ENCODE measurements around the gene TCF4. TPM values are rescaled to one million over a fixed set of nuclear protein-coding genes. Genes with fewer than 3 reads are reported as not detected.

The TCF4 gene
- total and polyA plus RNA-seq, 8 donors: 5.1 to 187 (median 39.9) TPM

- 25 to 40% (median 36%) methylated on average over 5 of the region's 5 CpGs for WGBS, 5 donors
- no peak for TF ChIP-seq CTCF (IDR thresholded peaks at IDR 0.05)
- TF ChIP-seq POLR2AphosphoS5 (IDR thresholded peaks at IDR 0.05): no peak
- no peak for TF ChIP-seq EP300 (IDR thresholded peaks at IDR 0.05)
- H3K4me1 ChIP-seq: peaks cover 0 to 27% (median 4%) of the 10 kb centered on the region in 4 donors
- DNase-seq: peak in 1 of 2 donors; percentile 17
- peak overlapping the region in 4 of 5 donors; percentile 5 to 91 (median 88) for H3K27ac ChIP-seq
- H3K4me3 ChIP-seq: peak overlapping the region; percentile 57 to 71 (median 62)
- intact Hi-C loops (cut with DNase I; ENCODE audit: low total_unique reads): loop anchor here (5.0 kb wide), 1 partner anchor 168 kb away; no protein-coding TSS in a partner anchor
- no peaks in the 10 kb centered on the region for H3K9me3 ChIP-seq
- peaks cover 0 to 12% (median 0%) of the 10 kb centered on the region in 3 donors for H3K27me3 ChIP-seq
- no peaks in the 10 kb centered on the region for H3K36me3 ChIP-seq
Measured at GRCh38 chr18:55585065-55585919, 2.7 kb downstream of the TCF4 start.

GRCh38 chr18:55584201-55584600 lies 3.8 kb downstream of the TCF4 start:
- no peak overlapping the region for H3K27ac ChIP-seq

GRCh38 chr18:55582325-55582724 lies 5.7 kb downstream of the TCF4 start:
- H3K27me3 ChIP-seq: peaks cover 0 to 6% (median 0%) of the 10 kb centered on the region in 3 donors
- H3K27ac ChIP-seq: no peak overlapping the region
- WGBS, 5 donors: 17 to 39% (median 33%) methylated on average over 1 of the region's 1 CpG
- H3K9me3 ChIP-seq: no peaks in the 10 kb centered on the region
- intact Hi-C loops (cut with DNase I; ENCODE audit: low total_unique reads): no loop called here
- H3K4me1 ChIP-seq: peaks cover 0 to 21% (median 0%) of the 10 kb centered on the region in 4 donors
- H3K36me3 ChIP-seq: no peaks in the 10 kb centered on the region
- peak in 1 of 2 donors; percentile 38 for DNase-seq
- TF ChIP-seq CTCF (IDR thresholded peaks at IDR 0.05): no peak
- TF ChIP-seq POLR2A (IDR thresholded peaks at IDR 0.05): no peak
- no peak for TF ChIP-seq POLR2AphosphoS5 (IDR thresholded peaks at IDR 0.05)
- no peak for TF ChIP-seq EP300 (IDR thresholded peaks at IDR 0.05)
- no peak overlapping the region for H3K4me3 ChIP-seq

More at GRCh38 chr18:55584201-55584600, 3.8 kb downstream of the TCF4 start:
- Histone ChIP-seq H3K4me1 (peaks cover 0 to 27% (median 3%) of the 10 kb centered on the region in 4 donors), H3K36me3 (no peaks in the 10 kb centered on the region), H3K27me3 (peaks cover 0 to 12% (median 0%) of the 10 kb centered on the region in 3 donors), H3K9me3 (no peaks in the 10 kb centered on the region), H3K4me3 (peak overlapping the region in 2 of 4 donors; percentile 13 to 59)
- TF ChIP-seq EP300 (IDR thresholded peaks at IDR 0.05) (no peak), CTCF (IDR thresholded peaks at IDR 0.05) (no peak), POLR2A (IDR thresholded peaks at IDR 0.05) (no peak), POLR2AphosphoS5 (IDR thresholded peaks at IDR 0.05) (no peak)
- 54 to 60% (median 58%) methylated on average over 2 of the region's 2 CpGs for WGBS, 5 donors
- DNase-seq: peak in 1 of 2 donors; percentile 38
- intact Hi-C loops (cut with DNase I; ENCODE audit: low total_unique reads): no loop called here

GRCh38 chr18:55579501-55580270 lies 8.3 kb downstream of the TCF4 start:
- H3K27ac ChIP-seq: no peak overlapping the region
- H3K9me3 ChIP-seq: no peaks in the 10 kb centered on the region
- intact Hi-C loops (cut with DNase I; ENCODE audit: low total_unique reads): no loop called here
- H3K27me3 ChIP-seq: no peaks in the 10 kb centered on the region
- H3K4me1 ChIP-seq: peaks cover 0 to 11% (median 0%) of the 10 kb centered on the region in 4 donors
- TF ChIP-seq POLR2A (IDR thresholded peaks at IDR 0.05) (no peak), CTCF (IDR thresholded peaks at IDR 0.05) (no peak), POLR2AphosphoS5 (IDR thresholded peaks at IDR 0.05) (no peak), EP300 (IDR thresholded peaks at IDR 0.05) (no peak)
- H3K4me3 ChIP-seq: no peak overlapping the region
- DNase-seq: no peak
- 38 to 50% (median 46%) methylated on average over 4 of the region's 4 CpGs for WGBS, 5 donors
- no peaks in the 10 kb centered on the region for H3K36me3 ChIP-seq

Data from stomach (tissue), 9 donors.